ENCODE results near the gene NFS1.

GRCh38 chr20:35680452-35681183 is 18.5 kb downstream of the NFS1 start:
- TF ChIP-seq CTCF (IDR thresholded peaks at IDR 0.05; ENCODE audit: low read length) (no peak), EZH2 (optimal IDR thresholded peaks at IDR 0.05; ENCODE audit: low read depth, low read length) (no peak)
